Stomach (tissue), 9 donors: ENCODE results near the gene CNTN1. TPM values are rescaled to one million over a fixed set of nuclear protein-coding genes. Genes with fewer than 3 reads are reported as not detected.

ENCODE experiments used
- DNase-seq, 2 donors: peaks; one replicate each; pipeline versions ENCODE4 v3.0.0 to v3.0.0-alpha.2; 2013 to 2019
- H3K27ac ChIP-seq, 5 donors: fragments of 200-600 bp in 4 of 5; sonication (generic) in 4 of 5; one replicate each; pipeline ENCODE4 v1.5.1; 2013 to 2019; ENCODE audit warnings: mild to moderate bottlenecking in 1 of 5, moderate library complexity in 1 of 5
- H3K27me3 ChIP-seq, 3 donors: fragments of 200-600 bp; sonication (generic); one replicate each; pipeline ENCODE4 v1.5.1; 2017 to 2019; ENCODE audit warnings: mixed run types in 1 of 3
- H3K36me3 ChIP-seq, 4 donors: fragments of 200-600 bp; sonication (generic); 1 replicate in 3 of 4; 2 replicates in 1 of 4; pipeline ENCODE4 v1.5.1; 2016 to 2019
- H3K4me1 ChIP-seq, 4 donors: fragments of 200-600 bp; sonication (generic); one replicate each; pipeline ENCODE4 v1.5.1; 2016 to 2019
- H3K4me3 ChIP-seq, 4 donors: fragments of 200-600 bp; sonication (generic) in 3 of 4; one replicate each; pipeline ENCODE4 v1.5.1; 2016 to 2019; ENCODE audit warnings: mild to moderate bottlenecking in 1 of 4
- H3K9me3 ChIP-seq, 4 donors: fragments of 200-600 bp; sonication (generic); one replicate each; pipeline ENCODE4 v1.5.1; 2016 to 2019
- CTCF ChIP-seq, 7 experiments: fragments of 450-650 bp in 4 of 7; fragments of 200-600 bp in 3 of 7; sonication (generic) in 3 of 7; IDR thresholded peaks; one replicate each; pipeline ENCODE4 v1.5.1; 2016 to 2019; ENCODE audit warnings: antibody characterized with exemption in 7 of 7, control low read depth in 2 of 7, mild to moderate bottlenecking in 1 of 7
- EP300 ChIP-seq: sonication (generic); formaldehyde crosslinking; IDR thresholded peaks from one replicate; pipeline ENCODE4 v1.6.1; 2017; ENCODE audit warnings: antibody characterized with exemption
- POLR2A ChIP-seq, 4 donors: fragments of 450-650 bp; IDR thresholded peaks; one replicate each; pipeline ENCODE4 v1.6.1; 2016; ENCODE audit warnings: antibody characterized with exemption in 4 of 4, control low read depth in 2 of 4, mild to moderate bottlenecking in 1 of 4, moderate library complexity in 1 of 4
- POLR2AphosphoS5 ChIP-seq, 3 donors: sonication (generic); formaldehyde crosslinking; IDR thresholded peaks; one replicate each; pipeline ENCODE4 v1.6.1; 2016; ENCODE audit warnings: antibody characterized with exemption in 3 of 3
- WGBS, 5 donors: extraction: QIAGEN DNeasy Blood & Tissue Kit in 3 of 5; methylation state at CpG; one replicate each; pipeline versions ENCODE4 v1.1.5 to v1.1.7; 2013 to 2018; 5-methylcytosine and 5-hydroxymethylcytosine counted together
- intact Hi-C: fragments of 100-400 bp; cut with DNase I; formaldehyde crosslinking; loops from one replicate; pipeline ENCODE4 v1.15.1; 2023; ENCODE audit warnings: low total_unique reads
- polyA plus RNA-seq, 3 donors: library from polyadenylated mRNA; stranded (reverse); fragments of 200-250 nt; gene quantifications; one replicate each; pipeline ENCODE4 v1.2.3, GENCODE V29; 2013
- total RNA-seq, 5 donors: library from RNA; depleted of rRNA; stranded (reverse); fragments of >200 nt; gene quantifications; one replicate each; pipeline versions ENCODE4 v1.1.0 to v1.2.3, GENCODE V29; 2014 to 2016
- donor health status: healthy with polysubstance abuse.
- donor health status: Bipolar disorder and iron deficiency.
- donor health status: healthy.

Gene CNTN1
- total and polyA plus RNA-seq, 8 donors: 0.68 to 68.3 (median 7.1) TPM

DNA sequence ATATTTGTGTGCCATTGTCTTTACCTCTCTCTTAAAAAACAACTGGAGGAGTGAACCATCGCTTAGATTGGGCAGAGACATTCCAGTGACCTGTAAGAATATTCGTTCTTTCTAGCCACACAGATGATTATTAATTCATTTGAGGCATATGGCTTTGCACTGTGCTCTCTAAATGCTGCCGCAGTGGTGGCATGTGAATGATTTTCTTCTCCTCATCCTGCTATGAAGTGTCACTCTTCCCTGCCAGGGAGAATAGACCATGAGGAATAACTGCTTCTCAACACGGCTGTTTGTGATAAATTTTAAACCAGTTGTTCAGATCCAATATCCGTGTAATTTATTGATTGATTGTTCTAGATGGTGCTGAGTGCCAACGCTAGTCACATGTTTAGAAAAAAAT is 225.3 kb downstream of the CNTN1 start:
- H3K27ac ChIP-seq: no peak overlapping the region
- 64 to 81% (median 67%) methylated on average over 6 of the region's 6 CpGs for whole genome bisulfite sequencing, 5 donors
- no peaks in the 10 kb centered on the region for H3K4me1 ChIP-seq
- H3K9me3 ChIP-seq: no peaks in the 10 kb centered on the region
- TF ChIP-seq CTCF (IDR thresholded peaks at IDR 0.05): no peak
- no peak for TF ChIP-seq POLR2A (IDR thresholded peaks at IDR 0.05)
- no peak overlapping the region for H3K4me3 ChIP-seq
- no peak for DNase-seq
- H3K36me3 ChIP-seq: no peaks in the 10 kb centered on the region
- intact Hi-C loops: no loop called here
- H3K27me3 ChIP-seq: no peaks in the 10 kb centered on the region

GRCh38 chr12:40921563-40922163 is 229.4 kb downstream of the CNTN1 start:
- H3K9me3 ChIP-seq: no peaks in the 10 kb centered on the region
- no peak overlapping the region for H3K27ac ChIP-seq
- TF ChIP-seq POLR2AphosphoS5 (IDR thresholded peaks at IDR 0.05) (no peak), CTCF (IDR thresholded peaks at IDR 0.05) (peak in 5 of 7 experiments; percentile 10 to 71 (median 49)), EP300 (no peak)
- intact Hi-C loops: loop anchor here (5.0 kb wide), 1 partner anchor 294 kb away; no protein-coding TSS in a partner anchor
- 9 to 19% (median 12%) methylated on average over 2 of the region's 2 CpGs for WGBS, 5 donors
- no peak overlapping the region for H3K4me3 ChIP-seq
- H3K36me3 ChIP-seq: no peaks in the 10 kb centered on the region
- H3K27me3 ChIP-seq: no peaks in the 10 kb centered on the region
- peak in 1 of 2 donors; percentile 30 for DNase-seq
- H3K4me1 ChIP-seq: no peaks in the 10 kb centered on the region

GRCh38 chr12:40937891-40938290 is 245.7 kb downstream of the CNTN1 start:
- intact Hi-C loops: no loop called here
- Histone ChIP-seq H3K9me3 (no peaks in the 10 kb centered on the region), H3K36me3 (no peaks in the 10 kb centered on the region), H3K27me3 (no peaks in the 10 kb centered on the region), H3K4me3 (no peak overlapping the region), H3K4me1 (no peaks in the 10 kb centered on the region), H3K27ac (no peak overlapping the region)
- 84 to 97% (median 92%) methylated on average over 1 of the region's 1 CpG for WGBS, 5 donors
- TF ChIP-seq POLR2AphosphoS5 (IDR thresholded peaks at IDR 0.05): no peak
- no peak for TF ChIP-seq EP300
- no peak for TF ChIP-seq CTCF (IDR thresholded peaks at IDR 0.05)
- no peak for TF ChIP-seq POLR2A (IDR thresholded peaks at IDR 0.05)
- DNase-seq: no peak

DNA sequence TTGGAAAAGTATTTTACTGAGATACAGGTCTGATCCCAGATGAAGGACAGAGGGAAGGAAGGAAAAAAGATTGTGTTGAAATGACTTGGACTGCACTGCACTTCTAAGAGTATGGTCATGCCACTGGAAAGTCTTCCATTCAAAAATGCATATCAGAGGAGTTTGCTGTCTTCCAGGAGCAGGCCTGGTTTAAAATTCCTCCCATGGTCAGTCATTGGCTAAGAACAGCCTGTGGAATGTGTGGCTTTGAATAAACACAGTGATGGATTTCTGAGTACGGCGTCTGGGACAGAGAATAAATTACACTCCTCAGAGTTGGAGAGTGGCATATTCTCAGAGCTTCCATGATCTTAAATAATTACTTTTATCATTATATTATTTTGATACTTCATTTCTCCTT is 250.1 kb downstream of the CNTN1 start:
- WGBS, 5 donors: 29 to 39% (median 33%) methylated on average over 2 of the region's 2 CpGs
- H3K9me3 ChIP-seq: no peaks in the 10 kb centered on the region
- intact Hi-C loops: no loop called here

More for the DNA sequence above, 250.1 kb downstream of the CNTN1 start:
- Histone ChIP-seq H3K4me3 (no peak overlapping the region), H3K27ac (no peak overlapping the region), H3K4me1 (no peaks in the 10 kb centered on the region), H3K36me3 (no peaks in the 10 kb centered on the region), H3K27me3 (no peaks in the 10 kb centered on the region)
- TF ChIP-seq CTCF (IDR thresholded peaks at IDR 0.05) (no peak), POLR2A (IDR thresholded peaks at IDR 0.05) (no peak), EP300 (no peak), POLR2AphosphoS5 (IDR thresholded peaks at IDR 0.05) (no peak)
- no peak for DNase-seq
